ENCODE data around the gene ING2. TPM values are rescaled to one million over a fixed set of nuclear protein-coding genes. Genes with fewer than 3 reads are reported as not detected.
"Not testable (repeated sequence)": the region's sequence is repeated elsewhere in the genome, so short reads cannot be mapped to it uniquely, and the experiment has no call there.

Gene ING2
- total and polyA plus RNA-seq, 5 donors, result 5.4 to 10.5 (median 7.7) TPM

DNA sequence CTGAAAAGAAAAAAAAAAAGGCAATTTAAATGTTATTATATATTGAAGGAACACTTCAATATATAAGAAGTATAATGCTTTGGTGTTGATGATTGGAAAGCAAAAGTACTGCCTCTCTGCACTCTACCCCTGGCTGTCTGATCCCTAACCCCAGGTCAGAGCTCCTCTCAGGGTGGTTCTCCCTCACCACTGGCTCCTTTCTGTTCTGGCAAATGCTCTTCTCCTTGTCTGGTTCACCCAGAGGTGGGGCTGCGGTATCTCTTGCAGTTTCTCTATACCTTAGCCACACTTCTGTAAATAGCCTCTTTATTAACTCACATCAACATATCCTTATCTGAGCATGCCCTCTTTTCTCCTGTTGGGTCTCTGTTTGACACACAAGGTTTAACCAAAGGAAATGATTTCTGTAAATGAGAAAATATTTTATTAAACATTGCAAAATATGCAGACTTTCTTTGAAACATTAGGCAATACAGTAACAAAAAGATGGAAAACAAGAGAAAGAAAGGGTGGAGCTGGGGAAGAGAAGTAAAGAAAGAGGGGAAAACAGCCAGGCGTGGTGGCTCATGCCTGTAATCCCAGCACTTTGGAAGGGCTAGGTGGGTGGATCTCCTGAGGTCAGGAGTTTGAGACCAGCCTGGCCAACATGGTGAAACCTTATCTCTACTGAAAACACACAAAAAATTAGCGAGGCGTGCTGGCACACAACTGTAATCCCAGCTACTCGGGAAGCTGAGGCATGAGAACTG, 45.7 kb downstream of the ING2 start:
- WGBS, result 69% methylated on average over 5 of the region's 5 CpGs

DNA sequence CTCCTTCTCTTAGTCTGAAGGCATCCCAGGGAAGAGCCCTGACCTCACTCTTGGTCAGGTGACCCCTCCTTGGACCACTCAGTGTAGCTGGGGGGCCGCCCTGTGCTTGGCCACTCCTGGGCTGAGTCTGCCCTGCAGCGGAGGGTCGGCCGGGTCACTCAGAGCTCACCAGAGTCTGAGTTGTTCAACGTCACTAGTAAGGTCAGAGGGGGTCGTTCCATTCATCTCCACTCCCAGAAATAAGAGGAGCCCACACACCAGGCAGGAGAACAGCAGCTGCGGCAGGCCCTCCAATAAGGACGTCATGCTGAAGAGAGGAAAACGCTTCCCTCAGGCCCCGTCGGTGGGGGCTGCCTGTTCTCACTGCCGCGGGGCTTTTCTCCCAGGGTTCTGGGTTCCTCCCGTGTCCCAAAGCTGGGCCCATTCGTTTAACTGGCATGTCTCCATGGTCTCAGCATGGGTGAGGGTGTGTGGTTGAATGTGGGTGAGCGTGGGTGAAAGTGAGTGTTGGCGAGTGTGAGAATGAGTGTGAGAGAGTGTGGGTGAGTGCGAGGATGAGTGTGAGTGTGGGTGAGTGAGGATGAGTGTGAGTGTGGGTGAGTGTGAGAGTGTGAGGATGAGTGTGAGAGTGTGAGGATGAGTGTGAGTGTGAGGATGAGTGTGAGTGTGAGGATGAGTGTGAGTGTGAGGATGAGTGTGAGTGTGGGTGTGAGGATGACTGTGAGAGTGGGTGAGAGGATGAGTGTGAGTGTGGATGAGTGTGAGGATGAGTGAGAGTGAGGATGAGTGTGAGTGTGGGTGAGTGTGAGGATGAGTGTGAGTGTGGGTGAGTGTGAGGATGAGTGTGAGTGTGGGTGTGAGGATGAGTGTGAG, 47.7 kb downstream of the ING2 start:
- Histone ChIP-seq H3K4me1 (ENCODE audit: control insufficient read depth, insufficient read depth, low read length) (no peaks in the 10 kb centered on the region), H3K27me3 (ENCODE audit: control insufficient read depth, insufficient read depth) (no peaks in the 10 kb centered on the region), H3K27ac (ENCODE audit: low read length) (no peak overlapping the region), H3K9me3 (ENCODE audit: control insufficient read depth, low read length) (no peaks in the 10 kb centered on the region), H3K4me3 (ENCODE audit: low read length) (no peak overlapping the region)
- ATAC-seq, result peak in 1 of 2 donors; percentile 16
- DNase-seq, result no peak
- WGBS, result 71% methylated on average over 18 of the region's 18 CpGs
- intact Hi-C loops (cut with DNase I), result no loop called here

More for the DNA sequence above, 45.7 kb downstream of the ING2 start:
- H3K4me1 ChIP-seq (ENCODE audit: control insufficient read depth, insufficient read depth, low read length), result no peaks in the 10 kb centered on the region
- no peaks in the 10 kb centered on the region for H3K27me3 ChIP-seq (ENCODE audit: control insufficient read depth, insufficient read depth)
- DNase-seq (no peak), ATAC-seq (no peak)
- intact Hi-C loops (cut with DNase I), result no loop called here
- no peaks in the 10 kb centered on the region for H3K9me3 ChIP-seq (ENCODE audit: control insufficient read depth, low read length)
- no peak overlapping the region for H3K27ac ChIP-seq (ENCODE audit: low read length)
- H3K4me3 ChIP-seq (ENCODE audit: low read length), result no peak overlapping the region

DNA sequence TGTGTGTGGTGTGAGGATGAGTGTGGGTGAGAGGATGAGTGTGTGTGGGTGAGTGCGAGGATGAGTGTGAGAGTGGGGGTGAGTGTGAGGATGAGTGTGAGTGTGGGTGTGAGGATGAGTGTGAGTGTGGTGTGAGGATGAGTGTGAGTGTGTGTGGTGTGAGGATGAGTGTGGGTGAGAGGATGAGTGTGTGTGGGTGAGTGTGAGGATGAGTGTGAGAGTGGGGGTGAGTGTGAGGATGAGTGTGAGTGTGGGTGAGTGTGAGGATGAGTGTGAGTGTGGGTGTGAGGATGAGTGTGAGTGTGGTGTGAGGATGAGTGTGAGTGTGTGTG, 48.3 kb downstream of the ING2 start:
- H3K9me3 ChIP-seq (ENCODE audit: control insufficient read depth, low read length); ATAC-seq; DNase-seq; H3K4me3 ChIP-seq (ENCODE audit: low read length); intact Hi-C loops (cut with DNase I); H3K27ac ChIP-seq (ENCODE audit: low read length); H3K27me3 ChIP-seq (ENCODE audit: control insufficient read depth, insufficient read depth); H3K4me1 ChIP-seq (ENCODE audit: control insufficient read depth, insufficient read depth, low read length): not testable (repeated sequence)
- WGBS, result no CpG with 5 or more reads among the region's 1 CpG

DNA sequence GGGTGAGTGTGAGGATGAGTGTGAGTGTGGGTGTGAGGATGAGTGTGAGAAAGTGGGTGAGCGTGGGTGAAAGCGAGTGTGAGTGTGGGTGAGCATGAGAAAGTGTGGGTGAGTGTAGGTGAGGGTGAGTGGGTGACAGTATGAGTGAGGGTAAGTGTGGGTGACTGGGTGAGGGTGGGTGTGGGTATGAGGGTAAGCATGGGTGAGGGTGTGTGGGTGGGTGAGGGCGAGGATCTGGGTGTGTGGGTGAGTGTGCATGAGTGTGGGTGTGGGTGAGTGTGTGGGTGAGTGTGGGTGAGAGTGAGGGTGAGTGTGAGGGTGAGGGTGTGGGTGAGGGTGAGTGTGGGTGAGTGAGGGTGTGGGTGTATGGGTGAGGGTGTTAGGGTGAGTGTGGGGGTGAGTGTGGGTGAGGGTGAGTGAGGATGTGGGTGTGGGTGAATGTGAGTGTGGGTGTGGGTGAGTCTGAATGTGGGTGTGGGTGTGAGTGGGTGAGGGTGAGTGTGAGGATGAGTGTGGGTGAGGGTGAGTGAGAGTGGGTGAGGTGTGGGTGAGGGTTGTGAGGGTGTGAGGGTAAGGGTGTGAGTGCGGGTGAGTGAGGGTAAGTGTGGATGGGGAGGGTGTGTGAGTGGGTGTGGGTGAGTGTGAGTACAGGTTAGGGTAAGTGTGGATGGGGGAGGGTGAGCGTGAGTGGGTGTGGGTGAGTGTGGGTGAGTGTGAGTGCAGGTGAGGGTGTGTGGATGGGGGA, 48.9 kb downstream of the ING2 start:
- Histone ChIP-seq H3K9me3 (ENCODE audit: control insufficient read depth, low read length) (no peaks in the 10 kb centered on the region), H3K4me1 (ENCODE audit: control insufficient read depth, insufficient read depth, low read length) (no peaks in the 10 kb centered on the region), H3K4me3 (ENCODE audit: low read length) (no peak overlapping the region), H3K27me3 (ENCODE audit: control insufficient read depth, insufficient read depth) (no peaks in the 10 kb centered on the region), H3K27ac (ENCODE audit: low read length) (no peak overlapping the region)
- DNase-seq (no peak), ATAC-seq (peak; percentile 45 to 47)
- intact Hi-C loops (cut with DNase I), result no loop called here
- 78% methylated on average over 5 of the region's 5 CpGs for WGBS

DNA sequence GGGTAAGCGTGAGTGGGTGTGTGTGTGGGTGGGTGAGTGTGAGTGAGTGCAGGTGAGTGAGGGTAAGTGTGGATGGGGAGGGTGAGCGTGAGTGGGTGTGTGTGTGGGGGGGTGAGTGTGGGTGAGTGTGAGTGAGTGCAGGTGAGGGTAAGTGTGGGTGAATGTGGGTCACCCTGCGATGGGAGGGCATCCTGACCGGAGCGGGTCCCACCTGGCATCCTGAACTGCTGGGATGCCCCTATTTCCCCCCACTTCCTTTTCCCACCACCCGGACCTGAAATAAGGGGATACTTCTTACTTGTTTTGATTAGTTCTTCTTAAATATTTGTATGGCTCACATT, 49.5 kb downstream of the ING2 start:
- ATAC-seq (peak in 1 of 2 donors; percentile 31), DNase-seq (no peak)
- no peak overlapping the region for H3K27ac ChIP-seq (ENCODE audit: low read length)
- 77% methylated on average over 6 of the region's 6 CpGs for WGBS
- no peaks in the 10 kb centered on the region for H3K4me1 ChIP-seq (ENCODE audit: control insufficient read depth, insufficient read depth, low read length)
- intact Hi-C loops (cut with DNase I), result no loop called here
- no peak overlapping the region for H3K4me3 ChIP-seq (ENCODE audit: low read length)
- no peaks in the 10 kb centered on the region for H3K27me3 ChIP-seq (ENCODE audit: control insufficient read depth, insufficient read depth)
- no peaks in the 10 kb centered on the region for H3K9me3 ChIP-seq (ENCODE audit: control insufficient read depth, low read length)

DNA sequence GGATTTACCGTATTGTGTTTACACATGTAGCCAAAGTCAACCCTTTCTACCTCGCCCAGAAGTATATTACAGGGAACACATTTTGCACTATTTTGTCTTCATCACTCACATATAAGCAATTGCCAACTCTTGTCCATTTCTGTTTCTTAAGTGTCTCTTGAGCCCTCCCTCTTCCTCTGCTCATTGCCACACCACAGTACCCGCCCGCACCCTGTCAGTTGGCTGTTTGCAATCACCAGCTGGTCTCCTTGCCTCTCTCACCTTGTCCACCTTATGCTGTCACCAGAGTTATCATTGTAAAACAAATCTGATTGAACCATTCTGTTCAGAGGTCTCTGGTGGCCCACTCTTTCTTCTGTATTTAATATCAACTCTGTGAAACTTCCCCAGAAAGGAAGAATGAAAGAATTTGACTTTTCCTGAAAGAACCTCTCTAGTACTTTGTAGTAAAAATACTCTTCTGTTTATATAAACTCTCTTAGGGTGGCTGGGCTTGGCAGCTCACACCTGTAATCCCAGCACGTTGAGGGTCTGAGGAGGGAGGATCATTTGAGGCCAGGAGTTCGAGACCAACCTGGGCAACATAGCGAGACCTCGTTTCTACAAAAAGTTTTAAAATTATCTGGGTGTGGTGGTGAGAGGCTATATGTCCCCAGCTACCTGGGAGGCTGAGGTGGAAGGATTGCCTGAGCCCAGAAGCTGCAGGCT, 50.2 kb downstream of the ING2 start:
- no peak for ATAC-seq
- H3K27ac ChIP-seq (ENCODE audit: low read length), result no peak overlapping the region

DNA sequence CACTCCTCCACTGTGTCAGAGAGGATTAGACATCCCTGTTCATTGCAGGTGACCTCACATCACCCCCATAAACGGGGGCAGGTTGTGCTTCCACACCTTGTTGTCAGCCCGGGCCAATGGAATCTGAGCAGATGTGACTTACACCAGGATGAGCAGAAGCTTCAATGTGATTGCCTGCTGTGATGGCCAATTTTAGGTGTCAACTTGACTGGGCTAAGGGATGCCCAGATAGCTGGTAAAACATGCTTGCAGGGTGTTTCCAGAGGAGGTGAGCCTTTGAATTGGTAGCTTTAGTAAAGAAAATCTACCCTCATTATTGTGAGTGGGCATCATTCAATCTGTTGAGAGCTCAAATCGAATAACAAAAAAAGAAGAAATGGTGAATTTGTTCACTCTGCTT, 52.1 kb downstream of the ING2 start:
- H3K4me1 ChIP-seq (ENCODE audit: control insufficient read depth, insufficient read depth, low read length), result no peaks in the 10 kb centered on the region
- no peaks in the 10 kb centered on the region for H3K27me3 ChIP-seq (ENCODE audit: control insufficient read depth, insufficient read depth)
- H3K27ac ChIP-seq (ENCODE audit: low read length), result no peak overlapping the region
- ATAC-seq, result no peak
- 83% methylated on average over 3 of the region's 3 CpGs for WGBS
- no peaks in the 10 kb centered on the region for H3K9me3 ChIP-seq (ENCODE audit: control insufficient read depth, low read length)
- DNase-seq, result no peak
- intact Hi-C loops (cut with DNase I), result no loop called here
- H3K4me3 ChIP-seq (ENCODE audit: low read length), result no peak overlapping the region

More for the DNA sequence above, 50.2 kb downstream of the ING2 start:
- no peak overlapping the region for H3K4me3 ChIP-seq (ENCODE audit: low read length)
- intact Hi-C loops (cut with DNase I), result no loop called here
- H3K27me3 ChIP-seq (ENCODE audit: control insufficient read depth, insufficient read depth), result no peaks in the 10 kb centered on the region
- 68% methylated on average over 8 of the region's 8 CpGs for WGBS
- H3K9me3 ChIP-seq (ENCODE audit: control insufficient read depth, low read length), result no peaks in the 10 kb centered on the region
- DNase-seq, result no peak
- no peaks in the 10 kb centered on the region for H3K4me1 ChIP-seq (ENCODE audit: control insufficient read depth, insufficient read depth, low read length)

DNA sequence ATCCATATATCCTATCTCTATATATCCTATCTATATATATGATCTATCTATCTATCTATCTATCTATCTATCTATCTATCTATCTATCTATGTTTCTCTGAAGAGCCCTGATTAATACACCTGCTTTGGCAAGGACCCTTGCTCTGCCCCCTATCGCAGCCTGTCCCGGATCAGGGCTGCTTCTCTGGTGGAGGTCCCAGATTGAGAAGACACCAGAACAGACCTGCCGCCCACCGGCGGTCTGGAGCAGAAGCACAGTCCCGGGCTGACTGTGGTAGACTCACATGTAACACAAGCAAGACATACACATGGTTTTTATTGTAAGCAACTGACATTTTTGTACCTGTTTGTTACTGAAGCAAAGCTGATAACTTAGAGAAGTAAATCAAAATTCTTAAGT, 52.8 kb downstream of the ING2 start:
- no peaks in the 10 kb centered on the region for H3K9me3 ChIP-seq (ENCODE audit: control insufficient read depth, low read length)
- no peak overlapping the region for H3K4me3 ChIP-seq (ENCODE audit: low read length)
- ATAC-seq, result no peak
- no peak for DNase-seq
- 94% methylated on average over 6 of the region's 6 CpGs for WGBS
- H3K4me1 ChIP-seq (ENCODE audit: control insufficient read depth, insufficient read depth, low read length), result no peaks in the 10 kb centered on the region
- no peak overlapping the region for H3K27ac ChIP-seq (ENCODE audit: low read length)
- H3K27me3 ChIP-seq (ENCODE audit: control insufficient read depth, insufficient read depth), result no peaks in the 10 kb centered on the region
- intact Hi-C loops (cut with DNase I), result no loop called here

DNA sequence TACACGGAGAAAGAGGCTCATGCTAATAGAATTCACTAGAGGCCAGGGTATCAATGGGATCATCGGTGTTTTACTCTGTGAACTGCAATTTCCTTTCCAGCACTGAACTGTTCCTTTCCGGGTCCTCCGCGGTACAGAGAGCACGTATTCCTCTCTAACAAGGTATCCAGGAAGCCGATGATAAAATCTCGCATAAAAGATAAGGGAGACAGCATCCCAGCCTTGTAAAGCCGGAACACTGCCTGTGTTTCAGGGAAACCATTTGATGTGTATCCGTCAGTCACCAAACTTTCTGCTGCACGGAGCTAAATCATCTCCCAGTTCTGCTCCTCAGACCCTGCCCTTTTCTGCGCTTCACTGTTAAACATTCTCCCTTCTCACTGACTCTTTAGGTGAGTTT, 54.0 kb downstream of the ING2 start:
- DNase-seq (no peak), ATAC-seq (no peak)
- Histone ChIP-seq H3K27me3 (ENCODE audit: control insufficient read depth, insufficient read depth) (no peaks in the 10 kb centered on the region), H3K4me3 (ENCODE audit: low read length) (no peak overlapping the region), H3K9me3 (ENCODE audit: control insufficient read depth, low read length) (no peaks in the 10 kb centered on the region), H3K4me1 (ENCODE audit: control insufficient read depth, insufficient read depth, low read length) (no peaks in the 10 kb centered on the region), H3K27ac (ENCODE audit: low read length) (no peak overlapping the region)
- 51% methylated on average over 12 of the region's 12 CpGs for WGBS
- intact Hi-C loops (cut with DNase I), result no loop called here

DNA sequence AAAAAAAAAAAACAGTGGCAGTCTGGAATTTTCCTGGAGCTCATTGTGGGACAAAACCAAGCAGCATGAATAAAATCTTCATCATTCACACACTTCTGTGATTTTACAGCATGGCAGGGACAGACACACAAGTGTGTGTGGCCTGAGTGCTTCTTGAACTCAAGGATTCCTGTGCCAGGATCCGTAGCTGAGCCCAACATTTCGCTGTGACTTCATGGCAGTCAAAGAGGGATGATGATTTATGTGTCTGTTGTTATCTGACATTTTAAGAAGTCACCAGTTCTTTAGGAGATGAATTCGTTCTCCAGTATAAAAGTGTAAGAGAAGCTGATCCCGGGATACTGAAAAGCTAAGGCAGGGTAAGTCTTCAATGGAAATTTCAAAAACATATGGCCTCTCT, 57.0 kb downstream of the ING2 start:
- no peak for DNase-seq
- no peaks in the 10 kb centered on the region for H3K27me3 ChIP-seq (ENCODE audit: control insufficient read depth, insufficient read depth)
- intact Hi-C loops (cut with DNase I), result no loop called here
- H3K9me3 ChIP-seq (ENCODE audit: control insufficient read depth, low read length), result no peaks in the 10 kb centered on the region
- no peak overlapping the region for H3K4me3 ChIP-seq (ENCODE audit: low read length)
- no peaks in the 10 kb centered on the region for H3K4me1 ChIP-seq (ENCODE audit: control insufficient read depth, insufficient read depth, low read length)
- ATAC-seq, result no peak
- WGBS, result 48% methylated on average over 4 of the region's 4 CpGs
- H3K27ac ChIP-seq (ENCODE audit: low read length), result no peak overlapping the region
